GM12878 (cell line): Measurements from ENCODE around the gene LGI4. TPM values are rescaled to one million over a fixed set of nuclear protein-coding genes. Genes with fewer than 3 reads are reported as not detected.

Source experiments
- ATAC-seq: fragments of 200-7000 bp; cut with Tn5 transposase; 3 replicates; pipeline ENCODE4 v1.9.1; 2020; ENCODE audit warnings: mild to moderate bottlenecking, moderate library complexity
- BruUV-seq: library from RNA; stranded (reverse); fragments of 400-500 nt; replicated peaks from 2 replicates; lab custom pipeline; 2021; lab: Mats Ljungman, UMichigan
- CTCF ChIA-PET: fragments of 300-600 bp; sonication (Branson Sonifier 250); formaldehyde crosslinking; extraction: SDS; loops from one replicate; lab custom pipeline; 2021; ENCODE audit warnings: inconsistent platforms; lab: Yijun Ruan, JAX
- POLR2A ChIA-PET: fragments of 350-600 bp; formaldehyde crosslinking; extraction: SDS; loops from one replicate; lab custom pipeline; 2021; ENCODE audit warnings: inconsistent platforms; lab: Charles Lee
- RAD21 ChIA-PET: fragments of 300-600 bp; sonication (Branson Sonifier 250); formaldehyde crosslinking; loops from one replicate; lab custom pipeline; 2023; ENCODE audit warnings: antibody characterized with exemption; ENCODE audit not compliant: unreplicated experiment; lab: Charles Lee
- SMC1A ChIA-PET: fragments of 300-600 bp; sonication (Branson Sonifier 250); formaldehyde crosslinking; loops from one replicate; lab custom pipeline; 2023; ENCODE audit not compliant: unreplicated experiment, uncharacterized antibody; lab: Charles Lee
- DNase-seq: peaks from one replicate; pipeline ENCODE4 v3.0.0-alpha.2; 2011; ENCODE audit warnings: low read depth, low spot score
- FAIRE-seq: peaks from 3 replicates; lab custom pipeline; 2011; peaks lifted over from hg19 to GRCh38; lab: Jason Lieb, UNC
- H2AFZ ChIP-seq: 2 replicates; pipeline ENCODE4 v1.6.0; 2011; ENCODE audit warnings: low read depth, low read length, control low read depth; ENCODE audit not compliant: control insufficient read depth
- H3K27ac ChIP-seq: 2 replicates; pipeline ENCODE4 v1.5.1; 2011; ENCODE audit warnings: control low read depth; ENCODE audit not compliant: control insufficient read depth, insufficient read depth
- H3K27me3 ChIP-seq, 2 experiments: replicated peaks in 1 of 2; 2 replicates each; pipeline versions ENCODE4 v1.6.0 to v1.6.1; 2011; ENCODE audit warnings: low read length in 1 of 2; ENCODE audit not compliant: control insufficient read depth in 2 of 2, insufficient read depth in 2 of 2
- H3K36me3 ChIP-seq, 2 experiments: 2 replicates each; pipeline ENCODE4 v1.5.1; 2011; ENCODE audit warnings: low read length in 1 of 2; ENCODE audit not compliant: control insufficient read depth in 2 of 2, insufficient read depth in 2 of 2
- H3K4me1 ChIP-seq: 2 replicates; pipeline ENCODE4 v1.6.1; 2011; ENCODE audit warnings: mild to moderate bottlenecking, low read length, moderate library complexity, mixed read lengths; ENCODE audit not compliant: control insufficient read depth, insufficient read depth
- H3K4me2 ChIP-seq: 2 replicates; pipeline ENCODE4 v1.6.0; 2011; ENCODE audit warnings: control low read depth; ENCODE audit not compliant: control insufficient read depth, insufficient read depth
- H3K4me3 ChIP-seq: fragments of 200-600 bp; sonication (generic); 2 replicates; pipeline ENCODE4 v1.5.1; 2016
- H3K79me2 ChIP-seq: 2 replicates; pipeline ENCODE4 v1.6.0; 2011; ENCODE audit warnings: low read length; ENCODE audit not compliant: control insufficient read depth, insufficient read depth
- H3K9ac ChIP-seq: 2 replicates; pipeline ENCODE4 v1.8.0; 2011; ENCODE audit warnings: low read length, control low read depth, mixed read lengths; ENCODE audit not compliant: control insufficient read depth, insufficient read depth
- H3K9me3 ChIP-seq: replicated peaks from 3 replicates; pipeline ENCODE4 v1.5.1; 2011; ENCODE audit warnings: mild to moderate bottlenecking, low read length; ENCODE audit not compliant: control insufficient read depth, insufficient read depth
- H4K20me1 ChIP-seq: 2 replicates; pipeline ENCODE4 v1.6.0; 2011; ENCODE audit not compliant: control insufficient read depth, insufficient read depth
- ASH2L ChIP-seq: fragments of 300-600, 200-600 bp; sonication (generic); IDR thresholded peaks from 2 replicates; pipeline ENCODE4 v1.6.1; 2017; ENCODE audit warnings: low read depth, mild to moderate bottlenecking, borderline replicate concordance
- ATF3 ChIP-seq: IDR thresholded peaks from 2 replicates; pipeline ENCODE4 v1.6.1; 2011; ENCODE audit warnings: low read depth, mild to moderate bottlenecking, low read length, moderate library complexity, borderline replicate concordance; ENCODE audit errors: extremely low read depth
- BCL3 ChIP-seq: IDR thresholded peaks from 2 replicates; pipeline ENCODE4 v1.6.1; 2011; ENCODE audit warnings: borderline replicate concordance, low read depth, mild to moderate bottlenecking, moderate library complexity, low read length; ENCODE audit not compliant: insufficient read depth, poor library complexity, severe bottlenecking
- BHLHE40 ChIP-seq, 2 experiments: fragments of 450-650 bp in 1 of 2; IDR thresholded peaks; 2 replicates each; pipeline ENCODE4 v1.6.1; 2011 to 2017; ENCODE audit warnings: low read depth in 2 of 2, borderline replicate concordance in 1 of 2, improper control_type of control experiment in 1 of 2, low read length in 1 of 2, mild to moderate bottlenecking in 1 of 2
- CHD2 ChIP-seq: IDR thresholded peaks from 2 replicates; pipeline ENCODE4 v1.6.1; 2011; ENCODE audit warnings: low read depth, low read length, improper control_type of control experiment, borderline replicate concordance
- ETV6 ChIP-seq, 2 experiments: fragments of 450-650 bp in 1 of 2; IDR thresholded peaks in 1 of 2; conservative IDR thresholded peaks in 1 of 2; 2 replicates each; pipeline ENCODE4 v1.6.1; 2014; ENCODE audit warnings: antibody characterized with exemption in 1 of 2, borderline replicate concordance in 1 of 2, low read depth in 1 of 2, mild to moderate bottlenecking in 1 of 2, moderate library complexity in 1 of 2
- FOXK2 ChIP-seq: fragments of 450-650 bp; IDR thresholded peaks from 2 replicates; pipeline ENCODE4 v1.6.1; 2017; ENCODE audit warnings: mild to moderate bottlenecking, moderate library complexity
- IRF5 ChIP-seq: fragments of 450-650 bp; IDR thresholded peaks from 2 replicates; pipeline ENCODE4 v1.6.1; 2017; ENCODE audit warnings: borderline replicate concordance
- MAX ChIP-seq: IDR thresholded peaks from 2 replicates; pipeline ENCODE4 v1.6.1; 2012; ENCODE audit warnings: low read depth, low read length, improper control_type of control experiment
- MXI1 ChIP-seq: fragments of 150-350 bp; IDR thresholded peaks from 2 replicates; pipeline ENCODE4 v1.6.1; 2011; ENCODE audit warnings: low read depth, mild to moderate bottlenecking, inconsistent platforms, low read length, improper control_type of control experiment
- PML ChIP-seq: IDR thresholded peaks from 2 replicates; pipeline ENCODE4 v1.6.1; 2012; ENCODE audit warnings: low read length, inconsistent platforms
- SMAD5 ChIP-seq: IDR thresholded peaks from 2 replicates; pipeline ENCODE4 v1.6.1; 2016; ENCODE audit warnings: antibody characterized with exemption, low read depth
- SMARCA5 ChIP-seq: fragments of 450-650 bp; IDR thresholded peaks from 2 replicates; pipeline ENCODE4 v1.6.1; 2017; ENCODE audit warnings: mild to moderate bottlenecking
- TARDBP ChIP-seq: IDR thresholded peaks from 2 replicates; pipeline ENCODE4 v1.6.1; 2016; ENCODE audit warnings: borderline replicate concordance
- TBL1XR1 ChIP-seq: IDR thresholded peaks from 2 replicates; pipeline ENCODE4 v1.6.1; 2012; ENCODE audit warnings: low read depth, low read length, improper control_type of control experiment
- ZNF217 ChIP-seq: fragments of 450-650 bp; IDR thresholded peaks from 2 replicates; pipeline ENCODE4 v1.6.1; 2017; ENCODE audit warnings: antibody characterized with exemption, mild to moderate bottlenecking
- ZNF274 ChIP-seq: IDR thresholded peaks from one replicate; pipeline ENCODE4 v1.8.0; 2011; ENCODE audit not compliant: insufficient read length, insufficient read depth
- WGBS: methylation state at CpG from one replicate; pipeline ENCODE4 v1.1.6; 2016; ENCODE audit warnings: low lambda C conversion rate; ENCODE audit not compliant: insufficient replicate concordance, insufficient coverage; ENCODE audit errors: missing lambda C conversion rate; 5-methylcytosine and 5-hydroxymethylcytosine counted together
- in situ Hi-C: fragments of 300-500 bp; cut with MboI; formaldehyde crosslinking; loops from 9 replicates; pipeline ENCODE4 v1.14.3; 2018; ENCODE audit warnings: mixed read lengths
- intact Hi-C: fragments of 100-400 bp; cut with micrococcal nuclease; formaldehyde crosslinking; loops from one replicate; pipeline ENCODE4 v1.14.2; 2022; ENCODE audit not compliant: unreplicated experiment
- polyA plus RNA-seq, 11 experiments: library from polyadenylated mRNA; depleted of rRNA in 4 of 11; unstranded in 6 of 11; stranded (reverse) in 5 of 11; fragments of >200 nt; fragmentation: Nextera tagmentation in 4 of 11; fragmentation: Illumina TruSeq in 1 of 11; extraction: Ambion mirVana in 4 of 11; extraction: Trizol in 1 of 11; gene quantifications; 1 replicate in 1 of 11; 2 replicates in 10 of 11; pipeline versions ENCODE4 v1.2.1 to v1.2.3, GENCODE V29; 2011 to 2016; ENCODE audit warnings: inconsistent platforms in 2 of 11, missing spikeins in 2 of 11, low read depth in 1 of 11
- total RNA-seq, 4 experiments: library from RNA; depleted of rRNA in 3 of 4; stranded (reverse); fragments of >200 nt in 3 of 4; fragmentation: Illumina TruSeq in 1 of 4; extraction: Trizol in 1 of 4; gene quantifications; 2 replicates each; pipeline versions ENCODE4 v1.2.1 to v1.2.3, GENCODE V29; 2013 to 2021

Gene LGI4
- total and polyA plus RNA-seq, 10 of the 15 experiments (the other 5 are each of a cell fraction or from before 2014, with no cell fraction given) = 0.11 TPM; not detected in 9

GRCh38 chr19:35179830-35180229 is 45.0 kb upstream of the LGI4 start (continued):
- no peak for TF ChIP-seq TARDBP
- no peak for TF ChIP-seq ATF3
- TF ChIP-seq ZNF274 = no peak
- TF ChIP-seq ZNF217 = no peak
- TF ChIP-seq IRF5 = no peak
- TF ChIP-seq MAX = no peak
- TF ChIP-seq CHD2 = no peak
- TF ChIP-seq ASH2L = no peak
- TF ChIP-seq, all 136 proteins: peak for 0

DNA sequence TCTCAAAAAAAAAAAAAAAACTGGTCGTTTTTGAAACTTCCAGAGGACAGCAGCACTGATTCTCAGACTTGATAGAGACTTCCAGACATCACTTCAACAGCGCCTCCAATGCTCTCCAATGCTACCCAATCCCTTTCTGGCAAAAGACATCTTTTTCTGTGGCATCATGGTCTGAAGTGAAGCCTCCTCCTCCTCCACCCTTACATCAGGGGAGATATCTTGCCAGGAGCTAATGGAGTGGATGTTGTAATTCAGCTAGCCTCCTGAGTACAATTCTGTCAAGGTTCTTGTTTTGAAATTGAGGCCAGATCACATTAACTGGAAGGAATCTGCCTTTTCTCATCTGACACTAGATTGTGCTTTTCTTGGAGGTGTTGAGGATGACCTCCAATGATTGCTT is 43.8 kb upstream of the LGI4 start:
- Histone ChIP-seq H3K4me1 (no peaks in the 10 kb centered on the region), H3K4me3 (no peak overlapping the region), H4K20me1 (no peaks in the 10 kb centered on the region), H2AFZ (no peak overlapping the region), H3K4me2 (no peak overlapping the region), H3K9me3 (peaks cover 7% of the 10 kb centered on the region), H3K36me3 (no peaks in the 10 kb centered on the region), H3K79me2 (no peaks in the 10 kb centered on the region), H3K9ac (no peak overlapping the region), H3K27me3 (no peaks in the 10 kb centered on the region), H3K27ac (no peak overlapping the region)
- ATAC-seq = no peak
- ChIA-PET SMC1A (interaction anchor here (1.9 kb wide), 1 partner anchor 25 kb away, joined by 5 read pairs; no protein-coding TSS in a partner anchor), CTCF (interaction anchor here (1.0 to 1.5 kb wide), 3 partner anchors 25 to 43 kb away, joined by 3 to 5 read pairs (median 4); no protein-coding TSS in a partner anchor), RAD21 (no interaction called here), POLR2A (interaction anchor here (0.5 to 1.5 kb wide), 3 partner anchors 12 to 110 kb away, joined by 3 to 6 read pairs (median 3); no protein-coding TSS in a partner anchor)
- no TSS peak for BruUV-seq
- in situ Hi-C loops (no loop called here), intact Hi-C loops (no loop called here)
- WGBS = 47% methylated on average over 2 of the region's 2 CpGs
- FAIRE-seq = no peak
- no peak for DNase-seq
- TF ChIP-seq SMAD5 (no peak), SMARCA5 (no peak), ETV6 (conservative IDR thresholded peaks at IDR 0.05 in 1 of 2, IDR thresholded peaks at IDR 0.05 in 1 of 2; ENCODE audit: borderline replicate concordance in 1 of 2, low read depth in 1 of 2) (no peak), FOXK2 (no peak), PML (no peak), BHLHE40 (IDR thresholded peaks at IDR 0.05; ENCODE audit: borderline replicate concordance in 1 of 2, low read depth in 2 of 2, low read length in 1 of 2) (no peak), BCL3 (no peak), MXI1 (no peak), TBL1XR1 (no peak)
